B cell (primary cell): Measurements from ENCODE around the gene PFN4. TPM values are rescaled to one million over a fixed set of nuclear protein-coding genes. Genes with fewer than 3 reads are reported as not detected.
A peak's percentile ranks its signal among the peaks of the same experiment; 100 is the strongest.

Experiments
- ATAC-seq: fragments of 200-7000 bp; cut with Tn5 transposase; one replicate; pipeline ENCODE4 v1.10.0; 2021; ENCODE audit warnings: low read depth, mild to moderate bottlenecking, moderate number of reproducible peaks, moderate library complexity
- CTCF ChIA-PET: fragments of 350-600 bp; sonication (Branson Sonifier 250); formaldehyde crosslinking; loops from one replicate; lab custom pipeline; 2021; ENCODE audit warnings: antibody characterized with exemption, inconsistent platforms; lab: Charles Lee
- POLR2A ChIA-PET: fragments of 350-600 bp; sonication (Branson Sonifier 250); formaldehyde crosslinking; loops from one replicate; lab custom pipeline; 2021; ENCODE audit warnings: antibody characterized with exemption; lab: Charles Lee
- DNase-seq: peaks from one replicate; pipeline ENCODE4 v3.0.0; 2013
- H2AFZ ChIP-seq: 2 replicates; pipeline ENCODE4 v1.6.1; 2012; ENCODE audit warnings: mild to moderate bottlenecking, low read depth, low read length; ENCODE audit not compliant: insufficient read depth, poor library complexity, severe bottlenecking
- H3K27ac ChIP-seq, 2 donors: 1 replicate in 1 of 2; 2 replicates in 1 of 2; pipeline ENCODE4 v1.5.1; 2012 to 2013; ENCODE audit warnings: low read length in 2 of 2, mild to moderate bottlenecking in 2 of 2, moderate library complexity in 1 of 2
- H3K27me3 ChIP-seq, 4 experiments: fragments of 200-600 bp in 1 of 4; sonication (generic) in 1 of 4; replicated peaks in 1 of 4; 1 replicate in 2 of 4; 2 replicates in 2 of 4; pipeline versions ENCODE4 v1.6.1 to v1.7.0; 2013 to 2016; ENCODE audit warnings: low read length in 3 of 4, mild to moderate bottlenecking in 2 of 4, mixed read lengths in 1 of 4, moderate library complexity in 1 of 4; ENCODE audit not compliant: insufficient read depth in 4 of 4, control insufficient read depth in 3 of 4; ENCODE audit errors: control extremely low read depth in 1 of 4
- H3K36me3 ChIP-seq, 2 experiments: replicated peaks in 1 of 2; 1 replicate in 1 of 2; 2 replicates in 1 of 2; pipeline versions ENCODE4 v1.6.1 to v1.7.1; 2013; ENCODE audit warnings: low read length in 1 of 2; ENCODE audit not compliant: insufficient read depth in 2 of 2, control insufficient read depth in 1 of 2; ENCODE audit errors: control extremely low read depth in 1 of 2, extremely low read depth in 1 of 2
- H3K4me1 ChIP-seq, 2 donors: fragments of 200-600 bp in 1 of 2; sonication (generic) in 1 of 2; 1 replicate in 1 of 2; 2 replicates in 1 of 2; pipeline versions ENCODE4 v1.5.1 to v1.6.1; 2013 to 2017; ENCODE audit warnings: low read length in 2 of 2; ENCODE audit not compliant: control insufficient read depth in 2 of 2, insufficient read depth in 2 of 2
- H3K4me2 ChIP-seq: replicated peaks from 2 replicates; pipeline ENCODE3; 2012; ENCODE audit warnings: mild to moderate bottlenecking, low read depth, low read length; ENCODE audit not compliant: poor library complexity, severe bottlenecking
- H3K4me3 ChIP-seq, 5 experiments: fragments of 200-600 bp in 1 of 5; sonication (generic) in 1 of 5; 1 replicate in 3 of 5; 2 replicates in 2 of 5; pipeline versions ENCODE4 v1.5.1 to v1.7.0; 2011 to 2016; ENCODE audit warnings: low read length in 4 of 5, mild to moderate bottlenecking in 4 of 5, low read depth in 2 of 5, control low read depth in 1 of 5, moderate library complexity in 1 of 5; ENCODE audit not compliant: insufficient read depth in 1 of 5; ENCODE audit errors: control extremely low read depth in 1 of 5, extremely low read depth in 1 of 5
- H3K79me2 ChIP-seq: fragments of 200-600 bp; sonication (generic); one replicate; pipeline ENCODE4 v1.6.0; 2016; ENCODE audit warnings: low read length; ENCODE audit not compliant: control insufficient read depth, insufficient read depth
- H3K9ac ChIP-seq: fragments of 200-600 bp; sonication (generic); 2 replicates; pipeline ENCODE4 v1.6.1; 2017; ENCODE audit warnings: mild to moderate bottlenecking, low read length, moderate library complexity
- H3K9me3 ChIP-seq, 3 donors: one replicate each; pipeline versions ENCODE4 v1.6.1 to v1.7.1; 2013; ENCODE audit warnings: low read length in 2 of 3; ENCODE audit not compliant: control insufficient read depth in 2 of 3, insufficient read depth in 1 of 3; ENCODE audit errors: control extremely low read depth in 1 of 3
- H4K20me1 ChIP-seq: 2 replicates; pipeline ENCODE4 v1.6.0; 2012; ENCODE audit warnings: mild to moderate bottlenecking, low read length; ENCODE audit not compliant: insufficient read depth, control insufficient read depth, poor library complexity, severe bottlenecking
- H3K27ac Mint-ChIP-seq: one replicate; pipeline ENCODE4 v1.8.0; 2021; ENCODE audit warnings: mixed read lengths
- H3K27me3 Mint-ChIP-seq: one replicate; pipeline ENCODE4 v1.8.0; 2021; ENCODE audit warnings: mixed read lengths
- H3K4me1 Mint-ChIP-seq: one replicate; pipeline ENCODE4 v1.8.0; 2021; ENCODE audit warnings: mixed read lengths
- H3K4me3 Mint-ChIP-seq: one replicate; pipeline ENCODE4 v1.8.0; 2021; ENCODE audit warnings: mixed read lengths
- H3K9me3 Mint-ChIP-seq: one replicate; pipeline ENCODE4 v1.8.0; 2022; ENCODE audit warnings: mixed read lengths; ENCODE audit not compliant: insufficient read depth
- CTCF ChIP-seq: fragments of 200-600 bp; IDR thresholded peaks from one replicate; pipeline ENCODE4 v1.8.0; 2022; ENCODE audit warnings: antibody characterized with exemption, mild to moderate bottlenecking
- EZH2 ChIP-seq: IDR thresholded peaks from 2 replicates; pipeline ENCODE4 v1.6.1; 2012; ENCODE audit warnings: borderline replicate concordance, low read depth, mild to moderate bottlenecking, moderate library complexity, low read length; ENCODE audit not compliant: insufficient read depth, poor library complexity, severe bottlenecking
- WGBS: methylation state at CpG from one replicate; pipeline ENCODE4 v1.1.5; 2013; ENCODE audit warnings: missing lambda C conversion rate; ENCODE audit not compliant: insufficient coverage; 5-methylcytosine and 5-hydroxymethylcytosine counted together
- intact Hi-C: fragments of 100-400 bp; cut with micrococcal nuclease; formaldehyde crosslinking; loops from one replicate; pipeline ENCODE4 v1.10.0; 2022
- polyA plus RNA-seq: library from polyadenylated mRNA; depleted of rRNA; stranded (reverse); fragments of >200 nt; gene quantifications from 2 replicates; pipeline ENCODE4 v1.2.3, GENCODE V29; 2012
- total RNA-seq, 2 donors: library from RNA; stranded (reverse); fragments of 120-200 nt in 1 of 2; gene quantifications; 1 replicate in 1 of 2; 2 replicates in 1 of 2; pipeline versions ENCODE4 v1.2.3 to v1.2.4, GENCODE V29; 2013 to 2022

PFN4 gene
- total and polyA plus RNA-seq, 2 donors (not counting 1 experiment from before 2014, with no cell fraction given), result 0.13 to 0.39 TPM

- Mint-ChIP-seq H3K4me3 (peak overlapping the region; percentile 97), H3K27me3 (no peaks in the 10 kb centered on the region), H3K4me1 (peaks cover 19% of the 10 kb centered on the region), H3K9me3 (no peaks in the 10 kb centered on the region), H3K27ac (no peak overlapping the region)
- DNase-seq (no peak), ATAC-seq (no peak)
- intact Hi-C loops, result loop anchor here (2.0 kb wide), 1 partner anchor 38 kb away; the partner anchor contains the start of gene WDCP
- Histone ChIP-seq H3K4me2 (peak overlapping the region; percentile 95), H3K79me2 (peaks cover 9% of the 10 kb centered on the region), H3K4me1 (peaks cover 12 to 20% of the 10 kb centered on the region in 2 donors), H4K20me1 (no peaks in the 10 kb centered on the region), H3K27ac (no peak overlapping the region), H3K27me3 (no peaks in the 10 kb centered on the region), H3K36me3 (peaks cover 2 to 12% of the 10 kb centered on the region in 2 experiments), H3K4me3 (peak overlapping the region in 3 of 5 experiments; percentile 68 to 84 (median 75)), H3K9me3 (no peaks in the 10 kb centered on the region), H3K9ac (peak overlapping the region; percentile 80), H2AFZ (peak overlapping the region; percentile 98)
- 52% methylated on average over 10 of the region's 11 CpGs for WGBS
- TF ChIP-seq CTCF (no peak), EZH2 (no peak)
- CTCF ChIA-PET, result interaction anchor here (0.6 to 7.3 kb wide), 24 partner anchors 9 to 1338 kb away, joined by 3 to 154 read pairs (median 5); partner anchors contain the start of genes ATAD2B, FAM228B, FKBP1B and SF3B6
- POLR2A ChIA-PET, result interaction anchor here (0.6 kb wide), 1 partner anchor 145 kb away, joined by 10 read pairs; no protein-coding TSS in a partner anchor
Observed at GRCh38 chr2:24085200-24085489, 38.0 kb downstream of the PFN4 start.

GRCh38 chr2:24084386-24085199 is 38.5 kb downstream of the PFN4 start, which contains the start of gene TP53I3:
TP53I3 (minus strand) TSS chr2:24084834; CDS start chr2:24084326, 508 bp downstream.
- Histone ChIP-seq H3K4me1 (peaks cover 12 to 20% of the 10 kb centered on the region in 2 donors), H3K9me3 (no peaks in the 10 kb centered on the region), H3K4me2 (peak within 1 kb of the TSS; percentile 95), H2AFZ (peak within 1 kb of the TSS; percentile 98), H4K20me1 (no peaks in the 10 kb centered on the region), H3K36me3 (peaks cover 2 to 12% of the 10 kb centered on the region in 2 experiments), H3K9ac (peak within 1 kb of the TSS; percentile 80), H3K4me3 (peak within 1 kb of the TSS; percentile 36 to 84 (median 68)), H3K79me2 (peaks cover 9% of the 10 kb centered on the region), H3K27ac (peak within 1 kb of the TSS; percentile 58 to 69), H3K27me3 (no peaks in the 10 kb centered on the region)
- TF ChIP-seq EZH2, result no peak
- peak; percentile 98 for TF ChIP-seq CTCF
- DNase-seq, result peak; percentile 89
- Mint-ChIP-seq H3K27ac (peak within 1 kb of the TSS; percentile 95), H3K4me1 (peaks cover 19% of the 10 kb centered on the region), H3K9me3 (no peaks in the 10 kb centered on the region), H3K4me3 (peak within 1 kb of the TSS; percentile 97), H3K27me3 (no peaks in the 10 kb centered on the region)
- POLR2A ChIA-PET, result interaction anchor here (1.0 to 1.7 kb wide), 4 partner anchors 8 to 261 kb away, joined by 3 to 22 read pairs (median 4); partner anchors contain the start of genes ATAD2B and SF3B6
- peak; percentile 86 for ATAC-seq
- under 1% methylated on average over 39 of the region's 44 CpGs for WGBS
- CTCF ChIA-PET, result interaction anchor here (0.5 to 7.3 kb wide), 50 partner anchors 8 to 292 kb away, joined by 3 to 154 read pairs (median 5); partner anchors contain the start of genes ATAD2B, FAM228B, FKBP1B and SF3B6
- intact Hi-C loops, result loop anchor here (1.0 to 2.0 kb wide), 7 partner anchors 8 to 260 kb away; partner anchors contain the start of genes ATAD2B, SF3B6 and WDCP
